Transverse colon (tissue), 4 donors: Measurements from ENCODE around the gene LRP8.

Experiments used
- CTCF ChIP-seq, 5 experiments: fragments of 200-600 bp in 3 of 5; fragments of 450-650 bp in 2 of 5; sonication (generic) in 3 of 5; IDR thresholded peaks; 1 replicate in 2 of 5; 2 replicates in 3 of 5; pipeline ENCODE4 v1.5.1; 2016 to 2017; ENCODE audit warnings: antibody characterized with exemption in 5 of 5, inconsistent platforms in 3 of 5, mild to moderate bottlenecking in 2 of 5, moderate library complexity in 1 of 5
- EP300 ChIP-seq: sonication (generic); formaldehyde crosslinking; IDR thresholded peaks from one replicate; pipeline ENCODE4 v1.6.1; 2017; ENCODE audit warnings: antibody characterized with exemption, low read depth
- POLR2A ChIP-seq: fragments of 450-650 bp; IDR thresholded peaks from one replicate; pipeline ENCODE4 v1.6.1; 2016; ENCODE audit warnings: antibody characterized with exemption, mild to moderate bottlenecking, moderate library complexity
- POLR2AphosphoS5 ChIP-seq, 3 donors: sonication (generic); formaldehyde crosslinking; IDR thresholded peaks; one replicate each; pipeline ENCODE4 v1.6.1; 2016; ENCODE audit warnings: antibody characterized with exemption in 3 of 3

- no peak for TF ChIP-seq CTCF (IDR thresholded peaks at IDR 0.05)
- TF ChIP-seq POLR2AphosphoS5 (IDR thresholded peaks at IDR 0.05): no peak
- TF ChIP-seq POLR2A: no peak
- no peak for TF ChIP-seq EP300
Measured at GRCh38 chr1:53262000-53262399, 65.9 kb downstream of the LRP8 start.
